NCI-H748 (cell line): ENCODE measurements around the gene PTPRZ1.

Source experiments
- DNase-seq: peaks from one replicate; lab custom pipeline; 2025; ENCODE audit not compliant: unreplicated experiment; lab: John Stamatoyannopoulos, UW

The PTPRZ1 gene

GRCh38 chr7:121890833-121891232 lies 17.9 kb downstream of the PTPRZ1 start:
- no peak for DNase-seq

GRCh38 chr7:121891731-121892130 lies 18.8 kb downstream of the PTPRZ1 start:
- DNase-seq: no peak

- no peak for DNase-seq
These were observed 28.1 kb downstream of the PTPRZ1 start for GRCh38 chr7:121901026-121901425.

- no peak for DNase-seq
These were observed 31.2 kb downstream of the PTPRZ1 start for GRCh38 chr7:121904120-121904519.

GRCh38 chr7:121908042-121908441 lies 35.1 kb downstream of the PTPRZ1 start:
- DNase-seq: no peak

GRCh38 chr7:121909716-121910345 lies 36.9 kb downstream of the PTPRZ1 start:
- DNase-seq: no peak

- no peak for DNase-seq
These were observed 41.1 kb downstream of the PTPRZ1 start for GRCh38 chr7:121913947-121914675.

GRCh38 chr7:121914676-121915279 lies 41.8 kb downstream of the PTPRZ1 start:
- no peak for DNase-seq

- DNase-seq: no peak
These were observed 43.2 kb downstream of the PTPRZ1 start for GRCh38 chr7:121916211-121916610.

GRCh38 chr7:121919986-121920385 lies 47.0 kb downstream of the PTPRZ1 start:
- DNase-seq: no peak

GRCh38 chr7:121924269-121925186 lies 51.6 kb downstream of the PTPRZ1 start:
- peak; percentile 10 for DNase-seq

- DNase-seq: no peak
These were observed 58.4 kb downstream of the PTPRZ1 start for GRCh38 chr7:121931149-121931902.

GRCh38 chr7:121932768-121933167 lies 59.8 kb downstream of the PTPRZ1 start:
- no peak for DNase-seq

GRCh38 chr7:121936951-121937623 lies 64.1 kb downstream of the PTPRZ1 start:
- DNase-seq: no peak

GRCh38 chr7:121938429-121938996 lies 65.6 kb downstream of the PTPRZ1 start:
- no peak for DNase-seq

- no peak for DNase-seq
These were observed 68.0 kb downstream of the PTPRZ1 start for GRCh38 chr7:121940918-121941317.

- DNase-seq: peak; percentile 27
These were observed 68.9 kb downstream of the PTPRZ1 start for GRCh38 chr7:121941830-121942229.

GRCh38 chr7:121945066-121945465 lies 72.1 kb downstream of the PTPRZ1 start:
- no peak for DNase-seq

GRCh38 chr7:121945480-121946236 lies 72.7 kb downstream of the PTPRZ1 start:
- no peak for DNase-seq
